ENCODE measurements around the gene EZH2.

- TF ChIP-seq CTCF (conservative IDR thresholded peaks at IDR 0.05; ENCODE audit: low read depth, low read length) (no peak), CEBPB (IDR thresholded peaks at IDR 0.05; ENCODE audit: low read depth, low read length) (no peak), FOS (IDR thresholded peaks at IDR 0.05; ENCODE audit: low read depth, low read length) (no peak), POLR2A (IDR thresholded peaks at IDR 0.05; ENCODE audit: low read depth, low read length) (no peak), SMC3 (IDR thresholded peaks at IDR 0.05; ENCODE audit: low read depth, low read length) (no peak), BHLHE40 (IDR thresholded peaks at IDR 0.05; ENCODE audit: low read depth, low read length) (no peak), MXI1 (IDR thresholded peaks at IDR 0.05; ENCODE audit: borderline replicate concordance, low read depth, low read length) (no peak), USF2 (IDR thresholded peaks at IDR 0.05; ENCODE audit: low read depth, low read length) (no peak), ELK1 (IDR thresholded peaks at IDR 0.05; ENCODE audit: borderline replicate concordance, low read depth, low read length) (no peak), RFX5 (IDR thresholded peaks at IDR 0.05; ENCODE audit: low read depth, low read length) (no peak), RAD21 (IDR thresholded peaks at IDR 0.05; ENCODE audit: low read length) (no peak)
Observed at GRCh38 chr7:148830897-148831692, 53.0 kb downstream of the EZH2 start.
